Dermis blood vessel endothelial cell (primary cell): Measurements from ENCODE around the gene ZNF268. TPM values are rescaled to one million over a fixed set of nuclear protein-coding genes. Genes with fewer than 3 reads are reported as not detected.
"Not testable (repeated sequence)": the region's sequence is repeated elsewhere in the genome, so short reads cannot be mapped to it uniquely, and the experiment has no call there.

Experiments used
- DNase-seq: peaks from one replicate; pipeline ENCODE4 v3.0.0; 2010
- total RNA-seq: library from RNA; depleted of rRNA; stranded (reverse); fragments of >200 nt; gene quantifications from 2 replicates; pipeline ENCODE4 v1.2.3, GENCODE V29; 2014

The ZNF268 gene
- total RNA-seq, 1 donor from 2014 or later: 44.8 TPM

GRCh38 chr12:133231001-133231400, 49.7 kb downstream of the ZNF268 start:
- DNase-seq: no peak

- DNase-seq: no peak
Measured at GRCh38 chr12:133233006-133233405, 51.7 kb downstream of the ZNF268 start.

- DNase-seq: no peak
Measured at GRCh38 chr12:133233993-133234564, 52.8 kb downstream of the ZNF268 start.

GRCh38 chr12:133234971-133235370, 53.7 kb downstream of the ZNF268 start:
- no peak for DNase-seq

GRCh38 chr12:133235401-133236112, 54.3 kb downstream of the ZNF268 start, which contains the start of gene ANHX:
ANHX (minus strand) TSS chr12:133235877; CDS start chr12:133234356, 1,521 bp downstream.
- no peak for DNase-seq

- no peak for DNase-seq
Measured at GRCh38 chr12:133236144-133236543, 54.8 kb downstream of the ZNF268 start.

GRCh38 chr12:133236556-133236955, 55.3 kb downstream of the ZNF268 start:
- no peak for DNase-seq

GRCh38 chr12:133251732-133252131, 70.4 kb downstream of the ZNF268 start:
- DNase-seq: no peak

- DNase-seq: not testable (repeated sequence)
Measured at GRCh38 chr12:133255833-133256232, 74.5 kb downstream of the ZNF268 start.

- DNase-seq: no peak
Measured at GRCh38 chr12:133256321-133256720, 75.0 kb downstream of the ZNF268 start.

- DNase-seq: no peak
Measured at GRCh38 chr12:133264173-133264572, 82.9 kb downstream of the ZNF268 start.

Other genes starting within 250 kb of the ZNF268 start
- 6.5 and 8.2 TPM in 2 replicates for gene ZNF605, start 225.2 kb upstream of the ZNF268 start, total RNA-seq
- gene ZNF26, start 195.1 kb upstream of the ZNF268 start, total RNA-seq: 10.1 and 19.2 TPM in 2 replicates
- 20.5 and 31.0 TPM in 2 replicates for gene ZNF84, start 144.0 kb upstream of the ZNF268 start, total RNA-seq
- 20.1 and 22.6 TPM in 2 replicates for gene ZNF140, start 100.6 kb upstream of the ZNF268 start, total RNA-seq
- 0.93 and 1.0 TPM in 2 replicates for gene ZNF891, start 51.2 kb upstream of the ZNF268 start, total RNA-seq
- 5.6 and 12.9 TPM in 2 replicates for gene ZNF10, start 50.9 kb upstream of the ZNF268 start, total RNA-seq
- gene ANHX, start 54.4 kb downstream of the ZNF268 start, total RNA-seq: not detected in 2 replicates